GM21367 (cell line): Measurements from ENCODE around the gene GJB2.

Experiments used
- ATAC-seq: cut with Tn5 transposase; IDR thresholded peaks from one replicate; pipeline ENCODE4 v1.9.1; 2021; ENCODE audit not compliant: unreplicated experiment

GJB2 gene

GRCh38 chr13:20193162-20193906 is 596 bp upstream of the GJB2 start:
- ATAC-seq = no peak

GRCh38 chr13:20192158-20192835 is 441 bp downstream of the GJB2 start:
- ATAC-seq = no peak

DNA sequence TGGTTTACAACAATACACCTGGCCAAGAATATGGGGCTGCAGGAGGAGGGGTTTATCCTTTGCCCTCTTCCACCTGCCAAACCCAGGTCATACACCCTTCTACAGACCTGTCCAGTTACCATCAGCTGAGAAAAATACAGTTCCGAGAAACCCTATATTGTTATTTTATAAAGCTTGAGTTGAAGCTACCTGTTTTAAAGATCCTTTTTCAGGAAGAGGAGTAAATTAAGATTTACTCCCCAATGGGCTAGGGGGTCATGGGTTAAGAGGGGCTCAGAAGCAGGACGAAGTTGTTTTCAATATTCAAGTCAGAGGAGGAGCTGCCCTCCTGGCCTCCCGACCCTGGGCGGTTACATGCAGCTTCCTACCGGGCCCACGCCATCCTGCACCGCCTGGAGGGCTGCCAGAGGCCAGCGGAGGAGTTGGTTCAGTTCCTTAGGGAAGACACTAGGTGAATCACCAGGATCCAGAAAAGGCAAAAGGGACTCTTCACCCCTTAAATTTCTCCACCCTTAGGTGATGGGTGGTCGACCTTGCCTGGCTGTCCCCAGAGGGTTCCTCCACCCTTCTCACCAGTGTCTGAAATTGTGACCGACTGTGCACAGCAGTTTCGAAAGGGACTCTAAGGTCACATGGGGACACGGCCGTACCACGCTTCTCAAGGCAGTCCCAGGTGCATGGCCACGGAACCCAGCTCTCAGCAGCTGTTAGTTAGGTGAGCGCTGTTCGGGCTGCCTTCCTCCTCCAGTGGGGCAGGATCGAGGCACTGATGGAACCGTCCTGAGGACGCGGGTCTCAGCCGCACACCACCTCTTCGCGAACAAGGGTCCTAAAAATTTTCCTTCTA is 1.2 kb downstream of the GJB2 start:
- ATAC-seq = no peak

- no peak for ATAC-seq
These were observed 2.0 kb downstream of the GJB2 start for GRCh38 chr13:20190481-20191310.

- no peak for ATAC-seq
These were observed 2.7 kb downstream of the GJB2 start for GRCh38 chr13:20190076-20190475.

DNA sequence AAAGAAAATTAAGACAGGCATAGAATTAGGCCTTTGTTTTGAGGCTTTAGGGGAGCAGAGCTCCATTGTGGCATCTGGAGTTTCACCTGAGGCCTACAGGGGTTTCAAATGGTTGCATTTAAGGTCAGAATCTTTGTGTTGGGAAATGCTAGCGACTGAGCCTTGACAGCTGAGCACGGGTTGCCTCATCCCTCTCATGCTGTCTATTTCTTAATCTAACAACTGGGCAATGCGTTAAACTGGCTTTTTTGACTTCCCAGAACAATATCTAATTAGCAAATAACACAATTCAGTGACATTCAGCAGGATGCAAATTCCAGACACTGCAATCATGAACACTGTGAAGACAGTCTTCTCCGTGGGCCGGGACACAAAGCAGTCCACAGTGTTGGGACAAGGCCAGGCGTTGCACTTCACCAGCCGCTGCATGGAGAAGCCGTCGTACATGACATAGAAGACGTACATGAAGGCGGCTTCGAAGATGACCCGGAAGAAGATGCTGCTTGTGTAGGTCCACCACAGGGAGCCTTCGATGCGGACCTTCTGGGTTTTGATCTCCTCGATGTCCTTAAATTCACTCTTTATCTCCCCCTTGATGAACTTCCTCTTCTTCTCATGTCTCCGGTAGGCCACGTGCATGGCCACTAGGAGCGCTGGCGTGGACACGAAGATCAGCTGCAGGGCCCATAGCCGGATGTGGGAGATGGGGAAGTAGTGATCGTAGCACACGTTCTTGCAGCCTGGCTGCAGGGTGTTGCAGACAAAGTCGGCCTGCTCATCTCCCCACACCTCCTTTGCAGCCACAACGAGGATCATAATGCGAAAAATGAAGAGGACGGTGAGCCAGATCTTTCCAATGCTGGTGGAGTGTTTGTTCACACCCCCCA is 3.8 kb downstream of the GJB2 start:
- no peak for ATAC-seq

DNA sequence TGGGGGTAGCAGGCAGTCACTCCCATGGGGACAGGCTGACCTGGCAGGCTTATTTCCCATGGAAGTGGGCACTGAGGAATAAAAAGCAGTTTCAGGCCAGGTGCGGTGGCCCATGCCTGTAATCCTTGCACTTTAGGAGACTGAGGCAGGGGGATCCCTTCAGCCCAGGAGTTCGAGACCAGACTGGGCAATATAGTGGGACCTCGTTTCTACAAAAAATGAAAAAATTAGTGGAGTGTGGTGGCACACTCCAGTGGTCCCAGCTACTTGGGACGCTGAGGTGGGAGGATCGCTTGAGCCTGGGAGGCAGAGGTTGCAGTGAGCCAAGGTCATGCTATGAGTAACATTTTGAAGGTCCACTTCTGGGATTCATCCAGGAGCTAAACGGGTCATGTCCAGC is 6.0 kb downstream of the GJB2 start:
- ATAC-seq = no peak

DNA sequence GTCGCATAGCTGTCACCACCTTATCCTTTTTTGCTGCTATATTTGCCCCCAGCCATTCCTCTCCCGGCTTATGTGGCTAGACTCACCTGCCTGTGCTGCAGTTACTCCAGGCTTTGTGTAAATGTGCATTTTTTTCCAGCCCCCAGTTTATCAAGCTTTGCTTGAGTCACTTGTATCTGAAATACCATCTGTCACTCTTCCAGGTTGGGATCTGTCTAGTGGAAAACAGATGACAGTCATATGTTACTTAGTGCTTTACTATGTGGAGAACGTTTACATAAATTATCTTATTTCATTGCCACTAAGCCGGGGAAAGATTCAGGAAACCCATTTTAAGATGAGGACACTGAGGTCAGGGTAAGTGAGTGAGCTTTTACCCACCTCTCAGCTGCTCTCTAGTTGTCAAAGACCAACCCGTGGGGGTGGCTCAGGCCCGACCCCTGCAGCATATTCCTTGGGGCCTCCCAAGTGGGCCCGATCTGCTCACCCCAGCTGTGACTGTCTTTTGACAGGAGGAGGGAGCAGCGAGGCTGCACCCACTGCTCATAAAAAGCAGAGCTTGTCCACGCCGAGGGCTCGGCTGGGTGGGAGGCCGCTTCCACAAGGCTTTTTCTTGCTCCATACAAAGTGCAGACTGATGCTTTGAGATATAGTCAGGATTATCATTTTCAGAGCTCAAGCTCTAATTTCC is 7.2 kb downstream of the GJB2 start:
- no peak for ATAC-seq

DNA sequence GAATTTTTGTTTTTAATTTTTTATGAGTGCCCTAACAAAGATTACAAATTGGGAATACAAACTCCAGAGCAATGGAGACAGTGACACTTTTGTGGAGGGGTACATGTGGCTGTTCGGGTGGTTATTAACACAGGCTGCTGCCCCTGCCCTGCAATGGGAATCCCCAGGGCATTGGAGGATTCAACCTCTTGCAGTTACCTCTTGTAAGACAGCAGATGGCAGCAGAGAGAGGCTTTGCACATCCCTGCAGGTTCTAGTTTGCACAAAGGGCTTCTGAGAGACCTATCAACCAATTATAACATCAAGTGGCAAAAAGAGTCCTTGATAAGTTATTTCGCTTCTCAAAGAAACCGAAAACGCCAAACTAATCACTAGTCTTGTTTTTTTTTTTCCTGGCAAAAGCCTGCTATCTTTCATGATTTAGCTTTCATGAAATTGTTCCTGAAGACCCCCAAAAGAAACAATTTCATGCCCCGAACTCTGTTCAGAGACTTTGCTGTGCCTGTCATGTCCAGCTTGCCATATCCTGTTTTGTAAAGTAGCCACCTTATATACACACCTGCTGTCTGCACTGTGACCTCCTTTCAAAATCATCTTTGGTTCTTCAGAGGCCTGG is 10.4 kb downstream of the GJB2 start:
- peak; percentile 55 for ATAC-seq

DNA sequence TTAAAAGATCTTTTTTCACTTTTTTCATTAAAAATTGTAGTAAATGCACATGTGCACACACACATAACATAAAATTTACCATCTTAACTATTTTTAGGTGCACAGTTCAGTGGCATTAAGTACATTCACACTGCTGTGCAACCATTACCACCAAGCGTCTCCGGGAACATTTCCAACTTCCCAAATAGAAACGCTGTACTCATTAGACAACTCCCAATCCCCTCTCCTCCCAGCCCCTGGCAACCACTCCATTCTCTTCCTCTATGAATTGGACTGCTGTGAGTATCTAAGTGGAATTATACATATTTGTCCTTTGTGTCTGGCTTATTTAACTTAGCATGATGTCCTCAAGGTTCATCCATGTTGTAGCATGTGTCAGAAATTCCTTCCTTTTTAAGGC is 11.6 kb downstream of the GJB2 start:
- no peak for ATAC-seq

GRCh38 chr13:20178156-20178555 is 14.6 kb downstream of the GJB2 start:
- ATAC-seq = no peak

- no peak for ATAC-seq
These were observed 15.5 kb downstream of the GJB2 start for GRCh38 chr13:20177049-20177831.

DNA sequence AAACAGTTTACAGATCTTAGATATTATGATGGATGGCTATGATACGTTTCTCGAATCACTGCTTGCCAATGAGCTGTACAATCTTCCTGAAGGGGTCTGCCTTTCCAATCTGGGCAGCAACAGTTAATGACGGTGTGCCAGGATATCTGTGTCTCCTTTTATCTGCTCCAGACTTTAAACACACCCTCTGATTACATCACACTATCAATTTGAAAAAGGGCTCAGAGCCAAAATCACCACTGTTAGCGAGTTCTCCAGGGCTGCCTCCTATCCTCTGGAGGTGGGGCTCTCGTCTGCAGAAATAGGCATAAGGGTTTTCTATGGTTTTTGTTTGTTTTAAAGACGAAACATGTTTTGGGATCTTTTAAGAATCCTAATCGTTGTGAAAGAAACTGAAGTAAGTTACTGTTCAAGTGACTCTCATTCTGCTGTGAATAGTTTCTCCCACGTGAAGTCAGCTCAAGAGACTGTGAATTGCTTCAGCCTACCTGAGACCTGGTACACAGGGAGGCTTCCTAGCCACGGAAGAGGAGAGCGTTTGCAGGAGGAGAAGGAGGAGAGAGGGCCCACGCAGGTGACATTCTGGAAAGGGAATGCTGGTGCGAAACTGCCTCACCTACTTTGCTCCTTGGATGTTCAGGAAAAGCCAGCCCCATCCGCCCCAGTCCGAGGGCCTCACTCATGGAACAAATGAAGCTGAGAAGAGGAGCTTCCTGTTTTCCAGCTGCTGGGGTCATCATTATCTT is 16.7 kb downstream of the GJB2 start:
- ATAC-seq = no peak

GRCh38 chr13:20175406-20175794 is 17.3 kb downstream of the GJB2 start:
- ATAC-seq = no peak

- ATAC-seq = peak; percentile 87
These were observed 17.9 kb downstream of the GJB2 start for GRCh38 chr13:20174656-20175405.

GRCh38 chr13:20173116-20173746 is 19.5 kb downstream of the GJB2 start:
- ATAC-seq = no peak
